Activated CD8-positive, alpha-beta memory T cell treated with anti-CD3 and anti-CD28 coated beads for 36 hours (primary cell): Measurements from ENCODE around the gene SENP6. TPM values are rescaled to one million over a fixed set of nuclear protein-coding genes. Genes with fewer than 3 reads are reported as not detected.

Experiments
- CTCF ChIA-PET: fragments of 350-600 bp; sonication (Branson Sonifier 250); formaldehyde crosslinking; loops from one replicate; lab custom pipeline; 2021; ENCODE audit warnings: antibody characterized with exemption; lab: Charles Lee
- POLR2A ChIA-PET: fragments of 350-600 bp; sonication (Branson Sonifier 250); formaldehyde crosslinking; loops from one replicate; lab custom pipeline; 2021; ENCODE audit warnings: antibody characterized with exemption; lab: Charles Lee
- total RNA-seq, 2 experiments: library from RNA; stranded (reverse); gene quantifications; one replicate each; pipeline ENCODE4 v1.2.3, GENCODE V29; 2021

Gene SENP6
- total RNA-seq, 2 experiments from 2014 or later, result 67.0 to 73.6 TPM

GRCh38 chr6:75762063-75762462 lies 160.4 kb downstream of the SENP6 start:
- ChIA-PET CTCF (interaction anchor here (1.0 kb wide), 1 partner anchor 12 kb away, joined by 3 read pairs; no protein-coding TSS in a partner anchor), POLR2A (no interaction called here)

- POLR2A ChIA-PET, result no interaction called here
- CTCF ChIA-PET, result no interaction called here
Measured at GRCh38 chr6:75766387-75766786, 164.7 kb downstream of the SENP6 start.

Other genes with a start within 250 kb of the SENP6 start
- not detected for gene FILIP1, start 108.1 kb upstream of the SENP6 start, total RNA-seq
- 1 to 10 TPM; 4.9 to 5.8 TPM for gene MYO6, start 147.4 kb downstream of the SENP6 start, total RNA-seq